Measurements from ENCODE around the gene CRHR1.

CRHR1 gene

GRCh38 chr17:45824901-45825492 is 40.9 kb downstream of the CRHR1 start:
- DNase-seq, result no peak

GRCh38 chr17:45825792-45826191 is 41.7 kb downstream of the CRHR1 start:
- DNase-seq, result no peak

- DNase-seq, result no peak
These were observed 42.9 kb downstream of the CRHR1 start for GRCh38 chr17:45826919-45827588.

- DNase-seq, result no peak
These were observed 44.1 kb downstream of the CRHR1 start for GRCh38 chr17:45828171-45828570.

GRCh38 chr17:45828582-45829133 is 44.5 kb downstream of the CRHR1 start:
- DNase-seq, result no peak

GRCh38 chr17:45833920-45834319 is 49.8 kb downstream of the CRHR1 start:
- no peak for DNase-seq

- no peak for DNase-seq
These were observed 50.6 kb downstream of the CRHR1 start for GRCh38 chr17:45834471-45835396.

GRCh38 chr17:45835481-45835880 is 51.4 kb downstream of the CRHR1 start:
- no peak for DNase-seq

- DNase-seq, result no peak
These were observed 52.2 kb downstream of the CRHR1 start for GRCh38 chr17:45836047-45837044.

GRCh38 chr17:45837187-45837586 is 53.1 kb downstream of the CRHR1 start:
- no peak for DNase-seq

- no peak for DNase-seq
These were observed 53.5 kb downstream of the CRHR1 start for GRCh38 chr17:45837603-45838002.

- DNase-seq, result no peak
These were observed 54.7 kb downstream of the CRHR1 start for GRCh38 chr17:45838751-45839295.

GRCh38 chr17:45839442-45839841 is 55.3 kb downstream of the CRHR1 start:
- no peak for DNase-seq

- DNase-seq, result no peak
These were observed 57.1 kb downstream of the CRHR1 start for GRCh38 chr17:45841186-45841585.

- no peak for DNase-seq
These were observed 57.9 kb downstream of the CRHR1 start for GRCh38 chr17:45841883-45842525.

GRCh38 chr17:45843722-45844121 is 59.6 kb downstream of the CRHR1 start:
- no peak for DNase-seq

GRCh38 chr17:45844695-45845375 is 60.7 kb downstream of the CRHR1 start, which contains the start of gene SPPL2C:
Gene SPPL2C, plus strand, starts transcription at chr17:45844881. Its CDS starts 26 bp downstream, at chr17:45844907.
- no peak for DNase-seq

- no peak for DNase-seq
These were observed 61.5 kb downstream of the CRHR1 start for GRCh38 chr17:45845376-45846185.

- no peak for DNase-seq
These were observed 62.1 kb downstream of the CRHR1 start for GRCh38 chr17:45846223-45846622.

- DNase-seq, result no peak
These were observed 62.5 kb downstream of the CRHR1 start for GRCh38 chr17:45846646-45847045.

Measured in CD4-positive, alpha-beta T cell treated with Interleukin-10 for 1 hour (primary cell).